HCEC 1CT (cell line): ENCODE measurements around the gene GPRIN3.
"Not testable (repeated sequence)": the region's sequence is repeated elsewhere in the genome, so short reads cannot be mapped to it uniquely, and the experiment has no call there.

ENCODE experiments used
- DNase-seq: peaks from one replicate; pipeline ENCODE4 v3.0.0-alpha.2; 2017

Gene GPRIN3

GRCh38 chr4:89311433-89311832, 3.8 kb upstream of the GPRIN3 start:
- DNase-seq: no peak

GRCh38 chr4:89309154-89309553, 1.6 kb upstream of the GPRIN3 start:
- not testable (repeated sequence) for DNase-seq

GRCh38 chr4:89308161-89308500, 531 bp upstream of the GPRIN3 start:
- no peak for DNase-seq

GRCh38 chr4:89307178-89307445, 488 bp downstream of the GPRIN3 start:
- DNase-seq: no peak

- no peak for DNase-seq
These were observed 968 bp downstream of the GPRIN3 start for GRCh38 chr4:89306486-89307177.

- peak; percentile 33 for DNase-seq
These were observed 1.7 kb downstream of the GPRIN3 start for GRCh38 chr4:89305712-89306437.

GRCh38 chr4:89305028-89305427, 2.6 kb downstream of the GPRIN3 start:
- no peak for DNase-seq

- no peak for DNase-seq
These were observed 3.7 kb downstream of the GPRIN3 start for GRCh38 chr4:89303814-89304388.

- no peak for DNase-seq
These were observed 4.4 kb downstream of the GPRIN3 start for GRCh38 chr4:89303177-89303576.

GRCh38 chr4:89301902-89302301, 5.7 kb downstream of the GPRIN3 start:
- no peak for DNase-seq

- no peak for DNase-seq
These were observed 6.6 kb downstream of the GPRIN3 start for GRCh38 chr4:89301003-89301402.

GRCh38 chr4:89300499-89300898, 7.1 kb downstream of the GPRIN3 start:
- DNase-seq: no peak

GRCh38 chr4:89300060-89300459, 7.5 kb downstream of the GPRIN3 start:
- no peak for DNase-seq

- no peak for DNase-seq
These were observed 8.3 kb downstream of the GPRIN3 start for GRCh38 chr4:89299153-89299791.

- no peak for DNase-seq
These were observed 8.8 kb downstream of the GPRIN3 start for GRCh38 chr4:89298788-89299152.

- no peak for DNase-seq
These were observed 9.4 kb downstream of the GPRIN3 start for GRCh38 chr4:89298155-89298554.

GRCh38 chr4:89296896-89297295, 10.7 kb downstream of the GPRIN3 start:
- no peak for DNase-seq

GRCh38 chr4:89296399-89296798, 11.2 kb downstream of the GPRIN3 start:
- DNase-seq: no peak

GRCh38 chr4:89295415-89295927, 12.1 kb downstream of the GPRIN3 start:
- no peak for DNase-seq

- no peak for DNase-seq
These were observed 12.9 kb downstream of the GPRIN3 start for GRCh38 chr4:89294573-89295269.

- DNase-seq: no peak
These were observed 14.3 kb downstream of the GPRIN3 start for GRCh38 chr4:89293299-89293698.

GRCh38 chr4:89290727-89291516, 16.7 kb downstream of the GPRIN3 start:
- no peak for DNase-seq

GRCh38 chr4:89289312-89289711, 18.3 kb downstream of the GPRIN3 start:
- no peak for DNase-seq
